ENCODE data around the gene RELB. TPM values are rescaled to one million over a fixed set of nuclear protein-coding genes. Genes with fewer than 3 reads are reported as not detected.

Gene RELB
- total RNA-seq, 1 donor from 2014 or later = 18.7 TPM

DNA sequence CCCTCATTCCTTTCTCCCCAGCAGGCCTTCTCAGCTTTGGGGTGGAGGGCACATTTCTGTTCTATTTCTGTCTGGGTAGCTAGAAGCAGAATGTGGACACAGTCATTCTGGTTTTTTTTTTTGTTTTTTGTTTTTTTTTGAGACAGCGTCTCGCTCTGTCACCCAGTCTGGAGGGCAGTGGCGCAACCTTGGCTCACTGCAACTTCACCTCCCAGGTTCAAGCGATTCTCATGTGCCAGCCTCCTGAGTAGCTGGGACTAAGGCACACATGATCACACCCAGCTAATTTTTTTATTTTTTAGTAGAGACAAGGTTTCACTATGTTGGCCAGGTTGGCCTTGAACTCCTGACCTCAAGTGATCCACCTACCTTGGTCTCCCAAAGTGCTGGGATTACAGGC, 25.8 kb upstream of the RELB start:
- Mint-ChIP-seq H3K27me3 (ENCODE audit: low read depth) (no peaks in the 10 kb centered on the region), H3K27ac (no peak overlapping the region), H3K4me3 (no peak overlapping the region), H3K9me3 (no peaks in the 10 kb centered on the region), H3K36me3 (peaks cover 24% of the 10 kb centered on the region), H3K4me1 (no peaks in the 10 kb centered on the region)
- TF ChIP-seq, protein P1, sequence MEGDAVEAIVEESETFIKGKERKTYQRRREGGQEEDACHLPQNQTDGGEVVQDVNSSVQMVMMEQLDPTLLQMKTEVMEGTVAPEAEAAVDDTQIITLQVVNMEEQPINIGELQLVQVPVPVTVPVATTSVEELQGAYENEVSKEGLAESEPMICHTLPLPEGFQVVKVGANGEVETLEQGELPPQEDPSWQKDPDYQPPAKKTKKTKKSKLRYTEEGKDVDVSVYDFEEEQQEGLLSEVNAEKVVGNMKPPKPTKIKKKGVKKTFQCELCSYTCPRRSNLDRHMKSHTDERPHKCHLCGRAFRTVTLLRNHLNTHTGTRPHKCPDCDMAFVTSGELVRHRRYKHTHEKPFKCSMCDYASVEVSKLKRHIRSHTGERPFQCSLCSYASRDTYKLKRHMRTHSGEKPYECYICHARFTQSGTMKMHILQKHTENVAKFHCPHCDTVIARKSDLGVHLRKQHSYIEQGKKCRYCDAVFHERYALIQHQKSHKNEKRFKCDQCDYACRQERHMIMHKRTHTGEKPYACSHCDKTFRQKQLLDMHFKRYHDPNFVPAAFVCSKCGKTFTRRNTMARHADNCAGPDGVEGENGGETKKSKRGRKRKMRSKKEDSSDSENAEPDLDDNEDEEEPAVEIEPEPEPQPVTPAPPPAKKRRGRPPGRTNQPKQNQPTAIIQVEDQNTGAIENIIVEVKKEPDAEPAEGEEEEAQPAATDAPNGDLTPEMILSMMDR (IDR thresholded peaks at IDR 0.05; ENCODE audit: unreplicated experiment) = no peak
- DNase-seq (ENCODE audit: low spot score in 2 of 2, unreplicated experiment in 2 of 2) = no peak

- peaks cover 12% of the 10 kb centered on the region for H3K36me3 Mint-ChIP-seq
- H3K9me3 Mint-ChIP-seq = no peaks in the 10 kb centered on the region
- no peaks in the 10 kb centered on the region for H3K4me1 Mint-ChIP-seq
- no peak overlapping the region for H3K4me3 Mint-ChIP-seq
- DNase-seq (ENCODE audit: low spot score in 2 of 2, unreplicated experiment in 2 of 2) = no peak
- TF ChIP-seq, protein P1 (IDR thresholded peaks at IDR 0.05; ENCODE audit: unreplicated experiment) = no peak
- H3K27ac Mint-ChIP-seq = no peak overlapping the region
- H3K27me3 Mint-ChIP-seq (ENCODE audit: low read depth) = no peaks in the 10 kb centered on the region
Measured at GRCh38 chr19:44984005-44984404, 17.3 kb upstream of the RELB start.

DNA sequence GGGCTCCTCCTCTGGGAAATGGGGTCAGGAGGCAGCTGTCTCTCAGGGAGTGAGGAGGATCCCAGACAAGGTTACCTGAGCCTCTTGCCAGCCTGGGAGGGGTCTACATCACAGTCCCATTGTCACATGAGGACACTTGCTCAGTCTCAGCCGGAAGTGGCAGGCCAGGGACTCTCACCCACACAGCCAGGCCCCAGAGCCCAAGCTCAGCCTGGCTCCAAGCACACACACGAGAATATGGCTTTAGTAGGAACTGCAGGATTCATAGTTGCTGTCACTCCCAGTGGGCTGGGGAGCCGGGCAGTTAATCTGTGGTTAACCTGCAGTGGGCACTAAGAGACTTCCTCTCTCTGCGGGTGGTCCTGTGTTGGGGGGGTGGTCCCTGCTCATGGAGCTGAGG, 15.8 kb upstream of the RELB start:
- Mint-ChIP-seq H3K27me3 (ENCODE audit: low read depth) (no peaks in the 10 kb centered on the region), H3K36me3 (peaks cover 11% of the 10 kb centered on the region), H3K27ac (no peak overlapping the region), H3K9me3 (no peaks in the 10 kb centered on the region), H3K4me1 (no peaks in the 10 kb centered on the region), H3K4me3 (no peak overlapping the region)
- no peak for DNase-seq (ENCODE audit: low spot score in 2 of 2, unreplicated experiment in 2 of 2)
- TF ChIP-seq, protein P1 (IDR thresholded peaks at IDR 0.05; ENCODE audit: unreplicated experiment) = no peak

DNA sequence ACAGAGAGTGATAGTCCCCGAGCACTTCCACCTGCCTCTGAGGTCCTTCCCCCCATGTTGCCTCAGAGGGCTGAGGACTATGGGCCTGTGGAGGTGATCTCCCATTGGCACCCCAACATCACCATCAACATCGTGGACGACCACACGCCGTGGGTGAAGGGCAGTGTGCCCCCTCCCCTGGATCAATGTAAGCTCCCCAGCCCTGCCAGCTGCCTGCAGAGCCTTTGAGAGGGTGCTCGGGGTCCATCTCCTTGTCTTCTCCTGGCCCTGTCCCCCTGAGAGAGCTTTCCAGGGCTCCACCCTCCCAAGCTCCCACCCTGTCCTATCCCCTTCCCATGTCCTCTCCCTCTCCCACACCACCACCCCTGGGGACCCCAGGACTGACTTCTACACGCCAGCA, 14.9 kb upstream of the RELB start:
- no peaks in the 10 kb centered on the region for H3K4me1 Mint-ChIP-seq
- peaks cover 11% of the 10 kb centered on the region for H3K36me3 Mint-ChIP-seq
- H3K9me3 Mint-ChIP-seq = no peaks in the 10 kb centered on the region
- TF ChIP-seq, protein P1 (IDR thresholded peaks at IDR 0.05; ENCODE audit: unreplicated experiment) = no peak
- no peak overlapping the region for H3K27ac Mint-ChIP-seq
- no peak for DNase-seq (ENCODE audit: low spot score in 2 of 2, unreplicated experiment in 2 of 2)
- H3K4me3 Mint-ChIP-seq = no peak overlapping the region
- H3K27me3 Mint-ChIP-seq (ENCODE audit: low read depth) = no peaks in the 10 kb centered on the region

DNA sequence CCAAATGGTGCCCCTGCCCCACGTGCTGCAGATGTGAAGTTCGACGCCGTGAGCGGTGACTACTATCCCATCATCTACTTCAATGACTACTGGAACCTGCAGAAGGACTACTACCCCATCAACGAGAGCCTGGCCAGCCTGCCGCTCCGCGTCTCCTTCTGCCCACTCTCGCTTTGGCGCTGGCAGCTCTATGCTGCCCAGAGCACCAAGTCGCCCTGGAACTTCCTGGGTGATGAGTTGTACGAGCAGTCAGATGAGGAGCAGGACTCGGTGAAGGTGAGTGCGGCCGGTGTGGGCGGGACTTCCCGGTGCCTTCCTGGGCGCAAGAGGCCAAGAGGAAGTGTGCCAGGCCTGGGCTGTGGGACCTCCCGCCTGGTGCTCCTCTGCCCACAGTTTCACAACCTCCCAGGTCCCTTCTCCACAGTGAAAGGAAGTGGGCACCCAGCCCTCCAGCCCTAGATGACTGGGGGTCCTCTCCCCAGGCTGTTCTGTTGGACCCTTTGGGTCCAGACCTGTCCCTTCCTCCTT, 14.1 kb upstream of the RELB start:
- Mint-ChIP-seq H3K9me3 (no peaks in the 10 kb centered on the region), H3K4me3 (no peak overlapping the region), H3K27ac (no peak overlapping the region), H3K27me3 (ENCODE audit: low read depth) (no peaks in the 10 kb centered on the region), H3K36me3 (peaks cover 15% of the 10 kb centered on the region), H3K4me1 (no peaks in the 10 kb centered on the region)
- DNase-seq (ENCODE audit: low spot score in 2 of 2, unreplicated experiment in 2 of 2) = no peak
- TF ChIP-seq, protein P1 (IDR thresholded peaks at IDR 0.05; ENCODE audit: unreplicated experiment) = no peak

DNA sequence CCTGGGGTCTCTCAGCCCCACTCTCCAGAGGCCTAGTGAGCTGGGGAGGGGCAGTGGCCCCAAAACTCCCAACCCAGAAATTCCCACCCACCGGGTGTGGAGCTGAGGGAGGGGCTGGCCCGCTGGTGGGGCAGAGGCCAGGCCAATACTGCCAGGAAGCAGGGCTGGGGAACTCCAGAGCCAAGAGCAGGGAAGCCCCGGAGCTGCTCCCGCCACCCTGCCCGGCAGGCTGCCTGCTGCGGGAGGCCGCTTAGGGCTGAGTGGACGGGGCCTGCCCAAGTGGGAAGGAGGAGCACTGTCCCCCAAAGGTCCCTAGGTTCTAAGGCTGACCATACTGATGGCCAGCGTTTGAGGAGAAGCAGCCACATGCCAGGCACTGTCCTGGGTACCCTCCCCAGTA, 13.0 kb upstream of the RELB start:
- H3K4me1 Mint-ChIP-seq = no peaks in the 10 kb centered on the region

More for the DNA sequence above, 13.0 kb upstream of the RELB start:
- peaks cover 15% of the 10 kb centered on the region for H3K36me3 Mint-ChIP-seq
- DNase-seq (ENCODE audit: low spot score in 2 of 2, unreplicated experiment in 2 of 2) = no peak
- TF ChIP-seq, protein P1 (IDR thresholded peaks at IDR 0.05; ENCODE audit: unreplicated experiment) = no peak
- H3K4me3 Mint-ChIP-seq = no peak overlapping the region
- no peaks in the 10 kb centered on the region for H3K9me3 Mint-ChIP-seq
- H3K27me3 Mint-ChIP-seq (ENCODE audit: low read depth) = no peaks in the 10 kb centered on the region
- no peak overlapping the region for H3K27ac Mint-ChIP-seq

Data from mesothelial cell of epicardium (in vitro differentiated cells).